ENCODE measurements around the gene IKBKE. TPM values are rescaled to one million over a fixed set of nuclear protein-coding genes. Genes with fewer than 3 reads are reported as not detected.

The IKBKE gene
- total RNA-seq, 1 experiment from 2014 or later, result 5.1 TPM

DNA sequence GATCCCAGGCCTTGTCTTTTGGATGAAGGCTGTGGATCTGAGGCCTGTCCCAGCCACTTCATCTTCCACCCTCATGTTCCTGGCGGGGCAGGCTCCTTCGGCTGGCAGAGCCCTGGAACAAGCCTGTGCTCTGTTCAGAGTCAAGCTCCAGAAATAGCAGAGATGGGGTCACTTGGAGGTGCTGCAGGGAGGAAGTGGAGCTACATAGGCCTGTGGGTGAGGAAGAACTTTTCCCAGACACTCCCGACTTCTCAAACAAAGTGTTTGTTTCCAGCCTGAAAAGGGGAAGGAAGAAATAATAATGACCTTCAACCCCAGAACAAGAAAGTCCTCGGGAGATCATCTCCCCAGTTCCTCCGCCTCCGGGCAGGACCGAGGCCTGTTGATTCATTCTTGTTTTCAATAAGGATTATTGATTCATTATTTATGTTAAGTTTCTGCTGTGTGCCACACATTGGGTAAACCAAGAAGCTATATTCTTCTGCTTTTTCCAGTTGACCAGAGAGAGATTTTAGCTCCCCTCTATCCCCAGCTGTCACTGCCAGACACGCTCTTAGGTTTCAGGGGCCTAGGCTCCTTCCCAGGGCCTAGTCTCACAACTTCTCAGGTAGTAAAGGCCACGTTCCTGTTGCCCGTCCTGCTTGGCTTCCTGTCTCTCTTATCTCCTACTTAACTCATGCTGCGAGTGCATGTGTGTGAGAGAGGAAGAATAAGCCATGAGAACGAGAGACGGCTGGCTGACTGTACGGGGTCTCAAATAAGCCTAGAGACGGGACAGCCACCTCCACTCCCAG lies 16.9 kb downstream of the IKBKE start:
- Histone ChIP-seq H3K9ac (ENCODE audit: low read length) (no peak overlapping the region), H3K79me2 (ENCODE audit: insufficient read depth, low read length) (no peaks in the 10 kb centered on the region), H3K4me1 (ENCODE audit: control insufficient read depth in 1 of 2, insufficient read depth in 2 of 2, low read length in 2 of 2) (no peaks in the 10 kb centered on the region), H3K9me2 (ENCODE audit: insufficient read depth) (no peaks in the 10 kb centered on the region), H3K27ac (ENCODE audit: low read depth, low read length) (no peak overlapping the region), H2AFZ (ENCODE audit: low read depth, low read length, poor library complexity, severe bottlenecking) (no peak overlapping the region), H3K4me3 (replicated peaks in 1 of 2; ENCODE audit: low read depth in 1 of 2, low read length in 2 of 2) (no peak overlapping the region), H3K4me2 (ENCODE audit: low read length) (no peak overlapping the region), H3K27me3 (ENCODE audit: insufficient read depth, low read length) (no peaks in the 10 kb centered on the region), H3K9me3 (ENCODE audit: control insufficient read depth in 1 of 2, insufficient read depth in 1 of 2, low read depth in 1 of 2, low read length in 2 of 2) (no peaks in the 10 kb centered on the region), H4K20me1 (ENCODE audit: insufficient read depth) (no peaks in the 10 kb centered on the region), H3K36me3 (ENCODE audit: control insufficient read depth in 1 of 2, insufficient read depth in 2 of 2, low read length in 2 of 2) (no peaks in the 10 kb centered on the region)
- TF ChIP-seq CBX3 (IDR thresholded peaks at IDR 0.05; ENCODE audit: low read depth) (no peak), TCF7L2 (IDR thresholded peaks at IDR 0.05; ENCODE audit: borderline replicate concordance, extremely low read depth, insufficient read depth, insufficient read length) (no peak), ELF1 (IDR thresholded peaks at IDR 0.05; ENCODE audit: borderline replicate concordance, low read depth) (no peak), SRF (IDR thresholded peaks at IDR 0.05; ENCODE audit: low read depth) (no peak), SIN3A (IDR thresholded peaks at IDR 0.05; ENCODE audit: low read depth) (no peak), ZFX (IDR thresholded peaks at IDR 0.05) (no peak), YY1 (IDR thresholded peaks at IDR 0.05; ENCODE audit: extremely low read depth, insufficient replicate concordance, low read depth, low read length) (no peak), SP1 (IDR thresholded peaks at IDR 0.05; ENCODE audit: low read depth) (no peak), POLR2A (IDR thresholded peaks at IDR 0.05; ENCODE audit: borderline replicate concordance, extremely low read depth, insufficient read depth, insufficient read length) (no peak), EZH2phosphoT487 (IDR thresholded peaks at IDR 0.05; ENCODE audit: borderline replicate concordance) (no peak), CEBPB (IDR thresholded peaks at IDR 0.05; ENCODE audit: low read depth) (no peak)
- TF ChIP-seq, protein P1, sequence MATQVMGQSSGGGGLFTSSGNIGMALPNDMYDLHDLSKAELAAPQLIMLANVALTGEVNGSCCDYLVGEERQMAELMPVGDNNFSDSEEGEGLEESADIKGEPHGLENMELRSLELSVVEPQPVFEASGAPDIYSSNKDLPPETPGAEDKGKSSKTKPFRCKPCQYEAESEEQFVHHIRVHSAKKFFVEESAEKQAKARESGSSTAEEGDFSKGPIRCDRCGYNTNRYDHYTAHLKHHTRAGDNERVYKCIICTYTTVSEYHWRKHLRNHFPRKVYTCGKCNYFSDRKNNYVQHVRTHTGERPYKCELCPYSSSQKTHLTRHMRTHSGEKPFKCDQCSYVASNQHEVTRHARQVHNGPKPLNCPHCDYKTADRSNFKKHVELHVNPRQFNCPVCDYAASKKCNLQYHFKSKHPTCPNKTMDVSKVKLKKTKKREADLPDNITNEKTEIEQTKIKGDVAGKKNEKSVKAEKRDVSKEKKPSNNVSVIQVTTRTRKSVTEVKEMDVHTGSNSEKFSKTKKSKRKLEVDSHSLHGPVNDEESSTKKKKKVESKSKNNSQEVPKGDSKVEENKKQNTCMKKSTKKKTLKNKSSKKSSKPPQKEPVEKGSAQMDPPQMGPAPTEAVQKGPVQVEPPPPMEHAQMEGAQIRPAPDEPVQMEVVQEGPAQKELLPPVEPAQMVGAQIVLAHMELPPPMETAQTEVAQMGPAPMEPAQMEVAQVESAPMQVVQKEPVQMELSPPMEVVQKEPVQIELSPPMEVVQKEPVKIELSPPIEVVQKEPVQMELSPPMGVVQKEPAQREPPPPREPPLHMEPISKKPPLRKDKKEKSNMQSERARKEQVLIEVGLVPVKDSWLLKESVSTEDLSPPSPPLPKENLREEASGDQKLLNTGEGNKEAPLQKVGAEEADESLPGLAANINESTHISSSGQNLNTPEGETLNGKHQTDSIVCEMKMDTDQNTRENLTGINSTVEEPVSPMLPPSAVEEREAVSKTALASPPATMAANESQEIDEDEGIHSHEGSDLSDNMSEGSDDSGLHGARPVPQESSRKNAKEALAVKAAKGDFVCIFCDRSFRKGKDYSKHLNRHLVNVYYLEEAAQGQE (IDR thresholded peaks at IDR 0.05; ENCODE audit: low read depth), result no peak
- TF ChIP-seq, protein P2, sequence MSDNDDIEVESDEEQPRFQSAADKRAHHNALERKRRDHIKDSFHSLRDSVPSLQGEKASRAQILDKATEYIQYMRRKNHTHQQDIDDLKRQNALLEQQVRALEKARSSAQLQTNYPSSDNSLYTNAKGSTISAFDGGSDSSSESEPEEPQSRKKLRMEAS (IDR thresholded peaks at IDR 0.05), result no peak
- CTCF ChIA-PET, result no interaction called here
- ATAC-seq (no peak), DNase-seq (ENCODE audit: low read depth, low spot score) (no peak)
- POLR2A ChIA-PET, result no interaction called here
- RAD21 ChIA-PET (ENCODE audit: low non-redundant PET in 1 of 2, low total read pairs in 2 of 2, uncharacterized antibody in 2 of 2, unreplicated experiment in 2 of 2), result no interaction called here
- intact Hi-C loops (cut with micrococcal nuclease), result no loop called here
- BruUV-seq (replicated peaks), result no TSS peak
